DND-41 (cell line): ENCODE measurements around the gene PREX1.

Experiments
- ATAC-seq: fragments of 200-7000 bp; cut with Tn5 transposase; 3 replicates; pipeline ENCODE4 v1.9.1; 2021; ENCODE audit warnings: low read depth; ENCODE audit not compliant: insufficient read depth
- DNase-seq: peaks from one replicate; pipeline ENCODE4 v3.0.0-alpha.2; 2020
- H2AFZ ChIP-seq: 2 replicates; pipeline ENCODE4 v1.6.0; 2012; ENCODE audit warnings: low read depth, low read length
- H3K27ac ChIP-seq: 2 replicates; pipeline ENCODE4 v1.5.1; 2012; ENCODE audit warnings: low read length, inconsistent platforms
- H3K27me3 ChIP-seq: fragments of 200-600 bp; sonication (generic); 2 replicates; pipeline ENCODE4 v1.6.0; 2012; ENCODE audit warnings: low read length, mild to moderate bottlenecking, inconsistent platforms; ENCODE audit not compliant: insufficient read depth, poor library complexity
- H3K36me3 ChIP-seq: 2 replicates; pipeline ENCODE4 v1.5.1; 2012; ENCODE audit warnings: low read length, inconsistent platforms; ENCODE audit not compliant: insufficient read depth
- H3K4me1 ChIP-seq: 2 replicates; pipeline ENCODE4 v1.5.1; 2012; ENCODE audit warnings: mild to moderate bottlenecking, low read length; ENCODE audit not compliant: insufficient read depth
- H3K4me2 ChIP-seq: 2 replicates; pipeline ENCODE4 v1.6.0; 2012; ENCODE audit warnings: mild to moderate bottlenecking, moderate library complexity, low read length, inconsistent platforms; ENCODE audit not compliant: insufficient read depth
- H3K4me3 ChIP-seq, 2 experiments: fragments of 200-600 bp in 1 of 2; shearing (Covaris generic) in 1 of 2; 2 replicates each; pipeline ENCODE4 v1.5.1; 2012 to 2016; ENCODE audit warnings: inconsistent platforms in 2 of 2, low read length in 2 of 2, mild to moderate bottlenecking in 2 of 2, low read depth in 1 of 2, moderate library complexity in 1 of 2
- H3K79me2 ChIP-seq: 2 replicates; pipeline ENCODE4 v1.6.0; 2012; ENCODE audit warnings: low read length, inconsistent platforms; ENCODE audit not compliant: insufficient read depth
- H3K9ac ChIP-seq: 2 replicates; pipeline ENCODE4 v1.6.0; 2012; ENCODE audit warnings: low read depth, mild to moderate bottlenecking, inconsistent platforms, low read length, moderate library complexity
- H3K9me3 ChIP-seq: 2 replicates; pipeline ENCODE4 v1.5.1; 2012; ENCODE audit warnings: low read length, moderate library complexity, mild to moderate bottlenecking, inconsistent platforms; ENCODE audit not compliant: insufficient read depth, severe bottlenecking
- H4K20me1 ChIP-seq: 2 replicates; pipeline ENCODE4 v1.6.0; 2012; ENCODE audit warnings: low read length; ENCODE audit not compliant: insufficient read depth
- CTCF ChIP-seq: IDR thresholded peaks from 2 replicates; pipeline ENCODE4 v1.5.1; 2012; ENCODE audit warnings: borderline replicate concordance, low read length, moderate library complexity, mild to moderate bottlenecking; ENCODE audit not compliant: poor library complexity, severe bottlenecking; ENCODE audit errors: extremely low read depth
- EZH2 ChIP-seq: IDR thresholded peaks from 3 replicates; pipeline ENCODE4 v1.6.1; 2012; ENCODE audit warnings: borderline replicate concordance, low read depth, mild to moderate bottlenecking, moderate library complexity, low read length, inconsistent platforms; ENCODE audit not compliant: severe bottlenecking

The PREX1 gene

DNA sequence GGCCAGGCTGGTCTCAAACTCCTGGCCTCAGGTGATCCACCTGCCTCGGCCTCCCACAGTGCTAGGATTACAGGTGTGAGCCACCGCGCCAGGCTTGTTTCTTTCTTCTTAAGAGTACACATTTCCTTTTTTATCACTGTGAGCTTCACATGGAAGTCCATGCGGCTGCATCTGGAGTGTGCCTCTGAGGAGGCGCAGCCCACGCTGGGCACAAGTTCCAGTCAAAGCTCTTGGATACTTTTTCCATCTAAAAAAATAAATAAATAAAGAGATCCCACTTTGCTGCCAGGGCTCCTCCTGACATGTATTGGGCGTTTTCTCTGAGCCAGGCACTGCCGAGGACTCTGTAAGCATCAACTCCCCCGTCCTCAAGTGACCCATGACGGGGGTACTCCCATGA lies 123.0 kb downstream of the PREX1 start:
- no peak overlapping the region for H3K9ac ChIP-seq
- no peaks in the 10 kb centered on the region for H3K36me3 ChIP-seq
- DNase-seq (no peak), ATAC-seq (no peak)
- H3K4me3 ChIP-seq, result no peak overlapping the region
- no peaks in the 10 kb centered on the region for H3K79me2 ChIP-seq
- no peak overlapping the region for H2AFZ ChIP-seq
- no peak overlapping the region for H3K4me2 ChIP-seq
- H3K27ac ChIP-seq, result no peak overlapping the region
- no peak for TF ChIP-seq EZH2
- TF ChIP-seq CTCF, result no peak
- H3K4me1 ChIP-seq, result no peaks in the 10 kb centered on the region
- no peaks in the 10 kb centered on the region for H3K9me3 ChIP-seq
- H3K27me3 ChIP-seq, result no peaks in the 10 kb centered on the region
- no peaks in the 10 kb centered on the region for H4K20me1 ChIP-seq

- Histone ChIP-seq H3K27ac (no peak overlapping the region), H3K9me3 (no peaks in the 10 kb centered on the region), H3K4me3 (no peak overlapping the region), H3K4me1 (no peaks in the 10 kb centered on the region), H3K27me3 (no peaks in the 10 kb centered on the region), H3K79me2 (no peaks in the 10 kb centered on the region), H4K20me1 (no peaks in the 10 kb centered on the region), H3K4me2 (no peak overlapping the region), H3K36me3 (no peaks in the 10 kb centered on the region), H3K9ac (no peak overlapping the region), H2AFZ (no peak overlapping the region)
- no peak for ATAC-seq
- no peak for TF ChIP-seq EZH2
- TF ChIP-seq CTCF, result no peak
- no peak for DNase-seq
Observed at GRCh38 chr20:48703511-48704219, 124.1 kb downstream of the PREX1 start.

DNA sequence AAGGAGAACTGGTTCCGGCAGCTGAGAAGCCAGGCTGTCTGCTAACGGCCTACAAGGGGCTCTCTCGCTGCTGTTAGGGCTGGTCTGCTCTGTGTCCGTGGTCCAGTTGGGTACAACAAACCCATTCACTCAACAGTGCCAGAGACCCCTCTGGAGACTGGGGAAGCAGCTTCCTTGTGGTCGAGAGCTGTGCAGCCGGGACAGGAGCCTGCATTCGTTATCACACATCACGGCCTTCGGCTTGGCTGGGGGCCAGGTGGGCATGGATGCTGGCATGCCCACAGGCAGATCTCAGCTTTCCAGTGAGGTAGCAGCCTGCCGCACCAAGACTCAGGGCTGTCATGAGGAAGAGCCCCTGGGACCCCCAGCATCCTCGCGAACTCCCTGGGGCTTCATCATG lies 124.7 kb downstream of the PREX1 start:
- H2AFZ ChIP-seq, result no peak overlapping the region
- H3K27ac ChIP-seq, result no peak overlapping the region
- no peaks in the 10 kb centered on the region for H3K4me1 ChIP-seq
- no peaks in the 10 kb centered on the region for H3K36me3 ChIP-seq
- no peak overlapping the region for H3K4me3 ChIP-seq
- no peak for ATAC-seq
- no peak for DNase-seq
- no peak for TF ChIP-seq EZH2
- no peak for TF ChIP-seq CTCF
- H3K9ac ChIP-seq, result no peak overlapping the region
- no peaks in the 10 kb centered on the region for H3K9me3 ChIP-seq
- no peak overlapping the region for H3K4me2 ChIP-seq
- no peaks in the 10 kb centered on the region for H4K20me1 ChIP-seq
- H3K27me3 ChIP-seq, result no peaks in the 10 kb centered on the region
- no peaks in the 10 kb centered on the region for H3K79me2 ChIP-seq
